Nephron progenitor cell (in vitro differentiated cells): ENCODE data around the gene DNAJC13.
A peak's percentile ranks its signal among the peaks of the same experiment; 100 is the strongest.

Source experiments
- DNase-seq: peaks from one replicate; pipeline ENCODE4 v3.0.0; 2021
- H3K27ac Mint-ChIP-seq: 2 replicates; pipeline ENCODE4 v1.8.0; 2021; ENCODE audit warnings: mild to moderate bottlenecking, moderate library complexity, mixed read lengths
- H3K27me3 Mint-ChIP-seq: 2 replicates; pipeline ENCODE4 v1.8.0; 2021; ENCODE audit warnings: mild to moderate bottlenecking, low read depth, mixed read lengths; ENCODE audit not compliant: poor library complexity
- H3K36me3 Mint-ChIP-seq: 2 replicates; pipeline ENCODE4 v1.8.0; 2021; ENCODE audit warnings: low read depth, mixed read lengths
- H3K4me1 Mint-ChIP-seq: 2 replicates; pipeline ENCODE4 v1.8.0; 2021; ENCODE audit warnings: mixed read lengths
- H3K4me3 Mint-ChIP-seq: 2 replicates; pipeline ENCODE4 v1.8.0; 2021; ENCODE audit warnings: mild to moderate bottlenecking, moderate library complexity, mixed read lengths
- H3K9me3 Mint-ChIP-seq: 2 replicates; pipeline ENCODE4 v1.8.0; 2021; ENCODE audit warnings: mild to moderate bottlenecking, moderate library complexity, mixed read lengths
- TF ChIP-seq, protein P1 (sequence below): fragments of 200-600 bp; sonication (generic); IDR thresholded peaks from 2 replicates; pipeline ENCODE4 v1.5.0; 2021; ENCODE audit warnings: antibody characterized with exemption

DNAJC13 gene

DNA sequence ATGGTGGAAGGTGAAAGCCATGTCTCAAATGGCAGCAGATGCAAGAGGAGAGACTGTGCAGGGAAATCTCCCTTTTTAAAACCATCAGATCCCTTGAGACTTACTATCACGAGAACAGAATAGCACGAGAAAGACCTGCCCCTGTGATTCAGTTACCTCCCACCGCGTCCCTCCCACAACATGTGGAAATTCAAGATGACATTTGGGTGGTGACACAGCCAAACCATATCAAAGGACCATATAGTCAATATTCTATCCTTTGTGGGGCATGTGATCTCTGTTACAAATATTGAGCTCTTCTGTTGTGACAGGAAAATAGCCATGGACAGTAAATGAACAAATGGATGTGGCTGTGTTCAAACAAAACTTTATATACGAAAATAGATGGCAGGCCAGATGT lies 102.6 kb downstream of the DNAJC13 start:
- H3K4me3 Mint-ChIP-seq = no peak overlapping the region
- peak overlapping the region; percentile 87 for H3K27ac Mint-ChIP-seq
- H3K36me3 Mint-ChIP-seq = peaks cover 69% of the 10 kb centered on the region
- H3K27me3 Mint-ChIP-seq = no peaks in the 10 kb centered on the region
- H3K9me3 Mint-ChIP-seq = no peaks in the 10 kb centered on the region
- TF ChIP-seq, protein P1, sequence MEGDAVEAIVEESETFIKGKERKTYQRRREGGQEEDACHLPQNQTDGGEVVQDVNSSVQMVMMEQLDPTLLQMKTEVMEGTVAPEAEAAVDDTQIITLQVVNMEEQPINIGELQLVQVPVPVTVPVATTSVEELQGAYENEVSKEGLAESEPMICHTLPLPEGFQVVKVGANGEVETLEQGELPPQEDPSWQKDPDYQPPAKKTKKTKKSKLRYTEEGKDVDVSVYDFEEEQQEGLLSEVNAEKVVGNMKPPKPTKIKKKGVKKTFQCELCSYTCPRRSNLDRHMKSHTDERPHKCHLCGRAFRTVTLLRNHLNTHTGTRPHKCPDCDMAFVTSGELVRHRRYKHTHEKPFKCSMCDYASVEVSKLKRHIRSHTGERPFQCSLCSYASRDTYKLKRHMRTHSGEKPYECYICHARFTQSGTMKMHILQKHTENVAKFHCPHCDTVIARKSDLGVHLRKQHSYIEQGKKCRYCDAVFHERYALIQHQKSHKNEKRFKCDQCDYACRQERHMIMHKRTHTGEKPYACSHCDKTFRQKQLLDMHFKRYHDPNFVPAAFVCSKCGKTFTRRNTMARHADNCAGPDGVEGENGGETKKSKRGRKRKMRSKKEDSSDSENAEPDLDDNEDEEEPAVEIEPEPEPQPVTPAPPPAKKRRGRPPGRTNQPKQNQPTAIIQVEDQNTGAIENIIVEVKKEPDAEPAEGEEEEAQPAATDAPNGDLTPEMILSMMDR = no peak
- H3K4me1 Mint-ChIP-seq = no peaks in the 10 kb centered on the region
- DNase-seq = no peak

DNA sequence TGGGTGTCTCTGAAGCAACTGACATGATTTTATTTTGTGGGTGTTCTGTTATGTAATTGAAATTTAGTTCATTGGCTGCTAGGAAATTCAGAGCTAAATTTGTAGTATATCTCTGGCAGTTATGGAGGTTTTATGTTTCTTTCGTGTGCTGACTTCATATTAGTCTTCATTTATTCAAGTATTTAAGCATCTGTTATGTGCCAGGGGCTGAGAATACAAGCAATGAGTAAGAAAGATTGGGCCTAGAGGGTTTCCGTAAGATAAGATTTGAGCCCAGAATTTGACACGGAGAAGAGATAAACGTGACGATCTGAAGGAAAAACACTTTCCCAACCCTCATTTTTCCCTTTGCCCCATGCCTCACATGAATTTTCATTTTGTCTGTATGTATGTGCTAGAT lies 104.6 kb downstream of the DNAJC13 start:
- TF ChIP-seq, protein P1 = no peak
- Mint-ChIP-seq H3K9me3 (no peaks in the 10 kb centered on the region), H3K27ac (no peak overlapping the region), H3K4me1 (no peaks in the 10 kb centered on the region), H3K27me3 (no peaks in the 10 kb centered on the region), H3K36me3 (peaks cover 78% of the 10 kb centered on the region), H3K4me3 (no peak overlapping the region)
- DNase-seq = no peak

DNA sequence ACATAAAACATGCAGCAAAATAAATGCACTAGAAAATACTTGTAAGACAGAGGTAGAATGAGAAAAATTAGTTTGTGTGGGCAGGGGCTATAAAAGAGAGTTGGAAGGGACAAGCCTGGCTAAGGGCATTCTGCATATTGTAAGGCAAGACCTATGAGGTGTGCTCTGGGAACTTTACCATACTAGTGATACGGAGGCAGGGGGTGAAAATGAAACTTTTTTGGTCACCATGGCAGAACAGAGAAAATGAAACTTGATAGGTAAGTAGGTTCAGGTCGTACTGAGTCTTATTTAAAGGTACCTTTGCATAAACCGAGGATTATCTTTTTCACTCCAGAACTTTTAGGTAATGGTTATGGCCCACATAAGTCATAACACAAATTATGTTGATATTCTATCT lies 105.1 kb downstream of the DNAJC13 start:
- no peak overlapping the region for H3K27ac Mint-ChIP-seq
- H3K27me3 Mint-ChIP-seq = no peaks in the 10 kb centered on the region
- TF ChIP-seq, protein P1 = no peak

DNA sequence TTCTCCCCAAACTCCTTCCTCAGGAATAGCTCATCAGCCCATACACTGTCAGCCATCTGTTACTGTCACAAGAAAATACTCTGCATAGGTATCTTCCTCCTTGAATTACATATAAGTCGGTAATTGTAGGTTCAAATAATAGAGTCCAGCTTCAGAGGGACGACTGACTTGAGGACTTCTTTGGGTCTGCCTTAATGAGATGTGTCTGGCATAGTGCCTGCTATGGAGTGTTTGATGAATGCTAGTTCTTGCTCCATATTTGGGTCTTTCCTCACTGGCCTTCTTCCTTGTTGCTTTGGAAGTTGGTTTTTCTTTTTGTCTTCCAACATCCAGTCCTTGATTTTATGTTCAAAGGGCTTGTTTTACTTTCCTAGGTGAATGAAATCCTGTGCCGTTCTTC lies 113.3 kb downstream of the DNAJC13 start:
- Mint-ChIP-seq H3K36me3 (peaks cover 74% of the 10 kb centered on the region), H3K9me3 (no peaks in the 10 kb centered on the region), H3K27me3 (no peaks in the 10 kb centered on the region), H3K27ac (no peak overlapping the region), H3K4me3 (no peak overlapping the region), H3K4me1 (no peaks in the 10 kb centered on the region)
- DNase-seq = no peak
- TF ChIP-seq, protein P1 = no peak

More for the DNA sequence above, 105.1 kb downstream of the DNAJC13 start:
- Mint-ChIP-seq H3K4me1 (no peaks in the 10 kb centered on the region), H3K4me3 (no peak overlapping the region), H3K9me3 (no peaks in the 10 kb centered on the region), H3K36me3 (peaks cover 75% of the 10 kb centered on the region)
- no peak for DNase-seq

DNA sequence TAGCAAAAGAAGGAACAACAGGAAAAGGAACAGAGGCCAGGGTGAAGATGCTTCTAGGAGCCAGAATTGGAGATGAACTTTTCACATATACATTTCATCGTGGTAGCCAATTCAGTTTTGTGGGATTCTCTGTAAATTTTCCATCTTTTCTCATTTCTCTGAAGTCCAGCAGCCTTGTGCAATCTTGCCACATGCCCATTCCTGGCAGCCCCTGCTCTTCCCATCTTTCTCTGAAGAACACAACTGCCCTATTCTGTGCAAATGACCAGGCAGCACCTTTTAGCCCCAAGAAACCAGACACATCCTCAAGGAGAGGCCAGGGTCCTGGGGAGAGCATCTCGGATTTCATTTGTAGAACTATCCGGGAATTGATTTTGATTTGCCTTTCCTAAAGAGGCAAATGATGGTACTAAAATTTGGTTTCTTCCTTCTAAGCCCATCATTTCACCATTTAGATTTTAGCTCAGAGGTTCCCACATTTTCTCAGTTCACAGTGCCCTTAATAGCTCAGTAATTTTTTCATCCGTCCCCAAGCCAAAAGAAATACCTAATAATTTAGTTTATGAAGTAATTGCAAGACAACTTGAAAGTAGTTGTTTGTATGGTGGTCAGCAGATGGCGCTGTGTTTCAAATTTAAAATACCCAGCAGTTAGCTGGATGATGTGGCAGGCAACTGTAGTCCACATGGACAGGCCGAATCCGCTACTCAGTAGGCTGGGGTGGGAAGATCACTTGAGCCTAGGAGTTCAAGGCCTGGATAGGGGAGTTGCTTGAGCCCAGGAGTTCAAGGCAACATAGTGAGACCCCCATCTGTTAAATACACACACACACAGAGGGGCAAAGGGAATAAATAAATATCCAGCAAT lies 118.5 kb downstream of the DNAJC13 start:
- peak overlapping the region; percentile 54 for H3K27ac Mint-ChIP-seq
- peaks cover 52% of the 10 kb centered on the region for H3K36me3 Mint-ChIP-seq
- no peaks in the 10 kb centered on the region for H3K27me3 Mint-ChIP-seq
- H3K4me3 Mint-ChIP-seq = no peak overlapping the region
- no peaks in the 10 kb centered on the region for H3K9me3 Mint-ChIP-seq
- H3K4me1 Mint-ChIP-seq = no peaks in the 10 kb centered on the region
- TF ChIP-seq, protein P1 = peak; percentile 59
- peak; percentile 63 for DNase-seq
